Thoracic aorta (tissue), 2 donors: ENCODE results near the gene EIF2S3B. TPM values are rescaled to one million over a fixed set of nuclear protein-coding genes. Genes with fewer than 3 reads are reported as not detected.

ENCODE experiments used
- ATAC-seq: fragments of 150-250 bp; one replicate; pipeline ENCODE4 v1.8.0; 2017; ENCODE audit warnings: low read depth; ENCODE audit not compliant: insufficient number of reproducible peaks, low FRiP score
- DNase-seq: peaks from one replicate; pipeline ENCODE4 v3.0.0-alpha.2; 2020; ENCODE audit warnings: low spot score
- H3K27ac ChIP-seq, 2 donors: fragments of 200-600 bp; sonication (generic); 1 replicate in 1 of 2; 2 replicates in 1 of 2; pipeline ENCODE4 v1.5.1; 2016; ENCODE audit warnings: mild to moderate bottlenecking in 2 of 2, moderate library complexity in 2 of 2
- H3K27me3 ChIP-seq: fragments of 200-600 bp; sonication (generic); replicated peaks from 2 replicates; pipeline ENCODE4 v1.6.0; 2016; ENCODE audit warnings: mild to moderate bottlenecking; ENCODE audit not compliant: insufficient read depth
- H3K36me3 ChIP-seq: fragments of 200-600 bp; sonication (generic); one replicate; pipeline ENCODE4 v1.5.1; 2016
- H3K4me1 ChIP-seq, 2 donors: fragments of 200-600 bp; sonication (generic); 1 replicate in 1 of 2; 2 replicates in 1 of 2; pipeline versions ENCODE4 v1.5.1 to v1.6.0; 2016; ENCODE audit warnings: low read depth in 2 of 2, mild to moderate bottlenecking in 1 of 2; ENCODE audit not compliant: control insufficient read depth in 1 of 2
- H3K4me3 ChIP-seq: fragments of 200-600 bp; sonication (generic); 2 replicates; pipeline ENCODE4 v1.5.1; 2016; ENCODE audit warnings: mild to moderate bottlenecking
- H3K9me3 ChIP-seq: fragments of 200-600 bp; sonication (generic); 2 replicates; pipeline ENCODE4 v1.5.1; 2016
- CTCF ChIP-seq: fragments of 200-600 bp; sonication (generic); IDR thresholded peaks from one replicate; pipeline ENCODE4 v1.5.1; 2019; ENCODE audit warnings: antibody characterized with exemption
- total RNA-seq, 2 donors: library from RNA; depleted of rRNA; stranded (reverse); fragments of >200 nt; gene quantifications; one replicate each; pipeline versions ENCODE4 v1.1.0 to v1.2.3, GENCODE V29; 2016

EIF2S3B gene
- total RNA-seq, 2 donors from 2014 or later, result 0.56 TPM; not detected in 1

DNA sequence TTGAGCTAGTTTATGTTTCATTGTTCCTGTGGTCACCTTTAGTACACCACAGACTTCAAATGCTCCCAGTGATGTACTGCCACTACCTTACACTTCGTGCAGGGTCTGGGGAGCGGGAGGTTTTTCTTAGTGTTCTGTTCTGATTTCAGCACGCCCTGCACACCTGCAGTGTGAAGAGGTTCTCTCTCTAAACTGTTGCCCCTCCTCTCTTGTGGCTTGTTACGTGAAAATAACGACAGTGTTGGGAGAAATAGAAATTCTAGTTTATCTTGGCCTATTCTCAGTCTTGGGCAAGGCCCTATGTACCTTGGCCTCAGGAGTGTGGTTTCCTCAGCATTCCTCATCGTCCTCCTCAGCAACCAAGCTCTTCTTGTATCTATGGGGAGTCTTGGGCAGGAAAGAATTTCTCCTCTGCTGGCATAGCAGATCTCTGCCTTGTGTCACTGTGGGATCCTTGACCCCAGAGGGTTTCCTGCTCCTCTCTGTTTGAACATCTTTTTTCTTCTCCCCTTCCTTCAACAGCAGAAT is 48.6 kb downstream of the EIF2S3B start:
- Histone ChIP-seq H3K4me3 (no peak overlapping the region), H3K9me3 (no peaks in the 10 kb centered on the region), H3K27me3 (no peaks in the 10 kb centered on the region), H3K27ac (no peak overlapping the region), H3K36me3 (no peaks in the 10 kb centered on the region), H3K4me1 (no peaks in the 10 kb centered on the region)
- ATAC-seq (no peak), DNase-seq (no peak)
- no peak for TF ChIP-seq CTCF

- TF ChIP-seq CTCF, result no peak
- no peaks in the 10 kb centered on the region for H3K36me3 ChIP-seq
- H3K27me3 ChIP-seq, result no peaks in the 10 kb centered on the region
- no peaks in the 10 kb centered on the region for H3K4me1 ChIP-seq
- no peak overlapping the region for H3K4me3 ChIP-seq
- DNase-seq, result no peak
- ATAC-seq, result no peak
- H3K9me3 ChIP-seq, result no peaks in the 10 kb centered on the region
- H3K27ac ChIP-seq, result no peak overlapping the region
Measured at GRCh38 chr12:10554756-10555481, 49.2 kb downstream of the EIF2S3B start.

DNA sequence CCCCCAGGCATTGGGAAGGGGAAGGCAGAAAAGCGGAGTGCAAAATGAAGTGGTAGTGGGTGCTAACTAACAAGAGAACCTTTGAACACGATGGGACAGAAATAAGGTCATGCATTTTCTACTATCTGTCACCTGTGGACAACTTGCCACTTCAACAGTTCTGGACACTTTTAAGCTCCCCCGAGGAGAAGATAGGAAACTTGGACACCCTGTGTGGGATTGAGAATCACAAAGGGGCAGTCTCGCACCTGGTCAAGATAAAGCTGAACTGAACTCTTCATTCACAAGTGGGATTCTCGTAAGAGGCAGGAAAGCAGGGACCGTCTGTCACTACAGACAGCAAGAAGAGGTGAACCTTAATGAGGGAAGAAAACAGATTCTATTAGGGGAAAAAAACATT is 51.6 kb downstream of the EIF2S3B start:
- H3K4me3 ChIP-seq, result no peak overlapping the region
- H3K4me1 ChIP-seq, result no peaks in the 10 kb centered on the region
- no peaks in the 10 kb centered on the region for H3K27me3 ChIP-seq
- no peak for DNase-seq
- no peak overlapping the region for H3K27ac ChIP-seq
- no peak for ATAC-seq
- TF ChIP-seq CTCF, result no peak
- no peaks in the 10 kb centered on the region for H3K36me3 ChIP-seq
- H3K9me3 ChIP-seq, result no peaks in the 10 kb centered on the region

- no peak overlapping the region for H3K4me3 ChIP-seq
- DNase-seq, result no peak
- no peaks in the 10 kb centered on the region for H3K9me3 ChIP-seq
- no peak for TF ChIP-seq CTCF
- ATAC-seq, result no peak
- H3K27ac ChIP-seq, result no peak overlapping the region
- H3K4me1 ChIP-seq, result no peaks in the 10 kb centered on the region
- H3K36me3 ChIP-seq, result no peaks in the 10 kb centered on the region
- no peaks in the 10 kb centered on the region for H3K27me3 ChIP-seq
Measured at GRCh38 chr12:10557766-10558165, 52.1 kb downstream of the EIF2S3B start.

Other genes with a start within 250 kb of the EIF2S3B start
- gene KLRD1, start 198.0 kb upstream of the EIF2S3B start, total RNA-seq, result 10 to 100 TPM in 1 of 2 donors, 1 to 10 TPM in 1; 1.9 to 13.0 TPM
- 1 to 10 TPM; 1.2 to 4.5 TPM for gene KLRK1, start 115.8 kb upstream of the EIF2S3B start, total RNA-seq
- 1 to 10 TPM in 1 of 2 donors, under 1 TPM in 1; 0.54 to 4.2 TPM for gene KLRC4, start 96.1 kb upstream of the EIF2S3B start, total RNA-seq
- gene KLRC3, start 85.3 kb upstream of the EIF2S3B start, total RNA-seq, result under 1 TPM in 1 of 2 donors, not detected in 1; 0.68 TPM
- not detected for gene KLRC2, start 69.9 kb upstream of the EIF2S3B start, total RNA-seq
- gene KLRC1, start 52.5 kb upstream of the EIF2S3B start, total RNA-seq, result under 1 TPM in 1 of 2 donors, not detected in 1; 0.54 TPM
- 10 to 100 TPM in 1 of 2 donors, 1 to 10 TPM in 1; 8.2 to 25.3 TPM for gene MAGOHB, start 107.7 kb downstream of the EIF2S3B start, total RNA-seq
- gene STYK1, start 168.2 kb downstream of the EIF2S3B start, total RNA-seq, result not detected
- gene YBX3, start 217.4 kb downstream of the EIF2S3B start, total RNA-seq, result 100 to 1,000 TPM; 238 to 630 TPM